Measurements from ENCODE around the gene AP2M1. TPM values are rescaled to one million over a fixed set of nuclear protein-coding genes. Genes with fewer than 3 reads are reported as not detected.

AP2M1 gene
- total and polyA plus RNA-seq, 2 of the 13 experiments (the other 11 are each of a cell fraction or from before 2014, with no cell fraction given): 126 to 146 TPM

GRCh38 chr3:184185461-184186183 is 11.0 kb downstream of the AP2M1 start (continued):
- TF ChIP-seq EED (CRISPR knock-in tag; IDR thresholded peaks at IDR 0.05) (0 out of 2 replicates have a peak, but pooled peaks have one; percentile 21), SOX13 (IDR thresholded peaks at IDR 0.05) (no peak), SOX13 (CRISPR knock-in tag; conservative IDR thresholded peaks at IDR 0.05 in 1 of 2, IDR thresholded peaks at IDR 0.05 in 1 of 2) (0 out of 4 replicates have a peak, but pooled peaks of 1 of the 2 experiments have one; percentile 3), ZNF570 (CRISPR knock-in tag; IDR thresholded peaks at IDR 0.05; ENCODE audit: borderline replicate concordance) (no peak), ZSCAN20 (CRISPR knock-in tag; IDR thresholded peaks at IDR 0.05; ENCODE audit: borderline replicate concordance) (no peak), PBX2 (CRISPR knock-in tag; IDR thresholded peaks at IDR 0.05) (no peak), ZEB1 (IDR thresholded peaks at IDR 0.05; ENCODE audit: insufficient replicate concordance, low read depth) (no peak), SMAD1 (CRISPR knock-in tag; IDR thresholded peaks at IDR 0.05; ENCODE audit: borderline replicate concordance, low read depth) (no peak), GATAD2A (CRISPR knock-in tag; IDR thresholded peaks at IDR 0.05) (no peak), HNF4G (IDR thresholded peaks at IDR 0.05; ENCODE audit: borderline replicate concordance, low read depth, low read length) (no peak; the same call in 1 of the 2 replicates), HNF4G (CRISPR knock-in tag; IDR thresholded peaks at IDR 0.05; ENCODE audit: borderline replicate concordance, low read depth) (no peak), ZBTB33 (CRISPR knock-in tag; IDR thresholded peaks at IDR 0.05) (peak; percentile 73), DNMT1 (CRISPR knock-in tag; IDR thresholded peaks at IDR 0.05) (no peak), TCF12 (IDR thresholded peaks at IDR 0.05) (no peak), TCF12 (CRISPR knock-in tag; IDR thresholded peaks at IDR 0.05) (no peak; the same call in 1 of the 2 replicates), ZNF501 (CRISPR knock-in tag; IDR thresholded peaks at IDR 0.05) (peak; percentile 95), KDM3A (CRISPR knock-in tag; IDR thresholded peaks at IDR 0.05; ENCODE audit: low read depth) (0 out of 2 replicates have a peak, but pooled peaks have one; percentile 36), ZNF264 (CRISPR knock-in tag; IDR thresholded peaks at IDR 0.05) (no peak), ESRRA (CRISPR knock-in tag; IDR thresholded peaks at IDR 0.05; ENCODE audit: low read depth) (no peak), SRSF1 (optimal IDR thresholded peaks at IDR 0.05; ENCODE audit: low read depth, low read length) (peak; percentile 72), CSRNP1 (CRISPR knock-in tag; IDR thresholded peaks at IDR 0.05) (peak; percentile 67; the same call in 1 of the 2 replicates), ZNF281 (CRISPR knock-in tag; IDR thresholded peaks at IDR 0.05; ENCODE audit: borderline replicate concordance) (no peak; the same call in 1 of the 2 replicates), REXO4 (CRISPR knock-in tag; IDR thresholded peaks at IDR 0.05; ENCODE audit: borderline replicate concordance) (no peak)
